Measurements from ENCODE around the gene UPF1.
A peak's percentile ranks its signal among the peaks of the same experiment; 100 is the strongest.

The UPF1 gene

GRCh38 chr19:18840288-18841267 lies 8.8 kb downstream of the UPF1 start:
- no peak for DNase-seq

GRCh38 chr19:18841400-18841799 lies 9.6 kb downstream of the UPF1 start:
- no peak for DNase-seq

- no peak for DNase-seq
Measured at GRCh38 chr19:18842166-18842565, 10.4 kb downstream of the UPF1 start.

GRCh38 chr19:18843960-18844359 lies 12.2 kb downstream of the UPF1 start:
- no peak for DNase-seq

GRCh38 chr19:18844806-18845329 lies 13.1 kb downstream of the UPF1 start:
- DNase-seq, result no peak

GRCh38 chr19:18845961-18846360 lies 14.2 kb downstream of the UPF1 start:
- no peak for DNase-seq

GRCh38 chr19:18846862-18847548 lies 15.2 kb downstream of the UPF1 start:
- DNase-seq, result peak; percentile 34 to 53 (median 44)

GRCh38 chr19:18847549-18848463 lies 16.0 kb downstream of the UPF1 start:
- no peak for DNase-seq

GRCh38 chr19:18848878-18849661 lies 17.3 kb downstream of the UPF1 start:
- DNase-seq, result no peak

GRCh38 chr19:18849838-18850400 lies 18.2 kb downstream of the UPF1 start:
- no peak for DNase-seq

- no peak for DNase-seq
Measured at GRCh38 chr19:18850471-18851375, 19.0 kb downstream of the UPF1 start.

GRCh38 chr19:18851673-18852325 lies 20.0 kb downstream of the UPF1 start:
- DNase-seq, result no peak

- DNase-seq, result no peak
Measured at GRCh38 chr19:18852648-18853047, 20.9 kb downstream of the UPF1 start.

GRCh38 chr19:18853755-18854427 lies 22.1 kb downstream of the UPF1 start:
- no peak for DNase-seq

- no peak for DNase-seq
Measured at GRCh38 chr19:18854982-18855381, 23.2 kb downstream of the UPF1 start.

- no peak for DNase-seq
Measured at GRCh38 chr19:18855647-18856384, 24.1 kb downstream of the UPF1 start.

GRCh38 chr19:18856385-18857126 lies 24.8 kb downstream of the UPF1 start:
- no peak for DNase-seq

GRCh38 chr19:18857223-18857622 lies 25.5 kb downstream of the UPF1 start:
- no peak for DNase-seq
